HCT116 (cell line): ENCODE measurements around the gene PRPH2. TPM values are rescaled to one million over a fixed set of nuclear protein-coding genes. Genes with fewer than 3 reads are reported as not detected.

Experiments
- ATAC-seq: fragments of 200-7000 bp; cut with Tn5 transposase; 2 replicates; pipeline ENCODE4 v1.9.1; 2020; ENCODE audit warnings: mild to moderate bottlenecking, moderate library complexity
- BruUV-seq: library from RNA; stranded (reverse); fragments of 400-500 nt; replicated peaks from 2 replicates; lab custom pipeline; 2021; lab: Mats Ljungman, UMichigan
- CTCF ChIA-PET: fragments of 300-600 bp; sonication (Branson Sonifier 250); formaldehyde crosslinking; loops from one replicate; lab custom pipeline; 2021; ENCODE audit warnings: antibody characterized with exemption; lab: Charles Lee
- POLR2A ChIA-PET: fragments of 300-600, 350-600 bp; sonication (Branson Sonifier 250); formaldehyde crosslinking; loops from one replicate; lab custom pipeline; 2021; ENCODE audit warnings: antibody characterized with exemption; lab: Charles Lee
- RAD21 ChIA-PET, 2 experiments: fragments of 300-600 bp; sonication (Branson Sonifier 250); formaldehyde crosslinking; loops; one replicate each; lab custom pipeline; 2023; ENCODE audit warnings: low total read pairs in 2 of 2; ENCODE audit not compliant: uncharacterized antibody in 2 of 2, unreplicated experiment in 2 of 2, low non-redundant PET in 1 of 2; lab: Charles Lee
- DNase-seq: peaks from one replicate; pipeline ENCODE4 v3.0.0-alpha.2; 2010; ENCODE audit warnings: low read depth, low spot score
- H2AFZ ChIP-seq: fragments of 200-600 bp; shearing (Covaris generic), sonication (generic); 2 replicates; pipeline ENCODE4 v1.6.1; 2017; ENCODE audit warnings: low read depth, mixed run types, mixed read lengths, antibody characterized with exemption, low read length; ENCODE audit not compliant: poor library complexity, severe bottlenecking
- H3K27ac ChIP-seq: 2 replicates; pipeline ENCODE4 v1.5.1; 2012; ENCODE audit warnings: low read depth, low read length
- H3K27me3 ChIP-seq: fragments of 200-600 bp; sonication (generic); 2 replicates; pipeline ENCODE4 v1.6.1; 2016; ENCODE audit warnings: mixed run types, low read length, mixed read lengths; ENCODE audit not compliant: insufficient read depth
- H3K36me3 ChIP-seq, 2 experiments: fragments of 200-500 bp in 1 of 2; fragments of 200-600 bp in 1 of 2; sonication (Bioruptor generic) in 1 of 2; sonication (generic) in 1 of 2; 2 replicates each; pipeline versions ENCODE4 v1.5.1 to v1.6.1; 2014 to 2016; ENCODE audit warnings: low read length in 2 of 2, inconsistent platforms in 1 of 2, mixed read lengths in 1 of 2, mixed run types in 1 of 2; ENCODE audit not compliant: insufficient read depth in 2 of 2, control insufficient read depth in 1 of 2
- H3K4me1 ChIP-seq, 2 experiments: fragments of 200-600 bp in 1 of 2; sonication (generic) in 1 of 2; 2 replicates each; pipeline versions ENCODE4 v1.5.1 to v1.6.1; 2012 to 2017; ENCODE audit warnings: low read length in 2 of 2, inconsistent platforms in 1 of 2, mild to moderate bottlenecking in 1 of 2, mixed read lengths in 1 of 2, mixed run types in 1 of 2, moderate library complexity in 1 of 2; ENCODE audit not compliant: insufficient read depth in 2 of 2, control insufficient read depth in 1 of 2
- H3K4me2 ChIP-seq: fragments of 200-600 bp; sonication (generic); 2 replicates; pipeline ENCODE4 v1.6.1; 2017; ENCODE audit warnings: mixed run types, low read length, mixed read lengths
- H3K4me3 ChIP-seq, 2 experiments: fragments of 200-600 bp in 1 of 2; sonication (generic) in 1 of 2; replicated peaks in 1 of 2; 2 replicates each; pipeline ENCODE4 v1.5.1; 2011 to 2016; ENCODE audit warnings: low read length in 2 of 2, control low read depth in 1 of 2, low read depth in 1 of 2, mild to moderate bottlenecking in 1 of 2, mixed read lengths in 1 of 2, mixed run types in 1 of 2
- H3K79me2 ChIP-seq: fragments of 200-600 bp; sonication (generic); 2 replicates; pipeline ENCODE4 v1.6.1; 2017; ENCODE audit warnings: mild to moderate bottlenecking, mixed run types, low read length, moderate library complexity, mixed read lengths; ENCODE audit not compliant: insufficient read depth
- H3K9ac ChIP-seq: fragments of 200-600 bp; sonication (generic); 2 replicates; pipeline ENCODE4 v1.6.1; 2016; ENCODE audit warnings: low read length, mixed read lengths
- H3K9me2 ChIP-seq: fragments of 200-600 bp; sonication (generic), shearing (Covaris generic); 2 replicates; pipeline ENCODE4 v1.6.1; 2017; ENCODE audit warnings: mixed run types, mild to moderate bottlenecking, moderate library complexity; ENCODE audit not compliant: insufficient read depth
- H3K9me3 ChIP-seq, 2 experiments: fragments of 200-500 bp in 1 of 2; fragments of 200-600 bp in 1 of 2; sonication (Bioruptor generic) in 1 of 2; sonication (generic) in 1 of 2; 2 replicates each; pipeline ENCODE4 v1.6.1; 2014 to 2017; ENCODE audit warnings: low read length in 2 of 2, mixed read lengths in 2 of 2, inconsistent platforms in 1 of 2, low read depth in 1 of 2, mild to moderate bottlenecking in 1 of 2, mixed run types in 1 of 2, moderate library complexity in 1 of 2; ENCODE audit not compliant: control insufficient read depth in 1 of 2, insufficient read depth in 1 of 2
- H4K20me1 ChIP-seq: fragments of 200-600 bp; sonication (generic), shearing (Covaris generic); 2 replicates; pipeline ENCODE4 v1.6.1; 2017; ENCODE audit warnings: mixed run types, mild to moderate bottlenecking, moderate library complexity; ENCODE audit not compliant: insufficient read depth
- CBX3 ChIP-seq: IDR thresholded peaks from 2 replicates; pipeline ENCODE4 v1.6.1; 2012; ENCODE audit warnings: low read depth
- ZFX ChIP-seq: fragments of 450-650 bp; IDR thresholded peaks from 2 replicates; pipeline ENCODE4 v1.6.1; 2017
- intact Hi-C: fragments of 100-400 bp; cut with micrococcal nuclease; formaldehyde crosslinking; loops from 2 replicates; pipeline ENCODE4 v1.10.0; 2022
- total RNA-seq: library from RNA; stranded (reverse); gene quantifications from one replicate; pipeline ENCODE4 v1.2.1, GENCODE V29; 2021; ENCODE audit not compliant: unreplicated experiment
- TF ChIP-seq, protein P1 (sequence below): IDR thresholded peaks from 2 replicates; pipeline ENCODE4 v1.6.1; 2012; ENCODE audit warnings: low read depth
- TF ChIP-seq, protein P2 (sequence below): IDR thresholded peaks from 2 replicates; pipeline ENCODE4 v1.6.1; 2011; ENCODE audit warnings: mild to moderate bottlenecking, low read length, moderate library complexity; ENCODE audit not compliant: insufficient replicate concordance; ENCODE audit errors: extremely low read depth

Gene PRPH2
- total RNA-seq, 1 experiment from 2014 or later = not detected

DNA sequence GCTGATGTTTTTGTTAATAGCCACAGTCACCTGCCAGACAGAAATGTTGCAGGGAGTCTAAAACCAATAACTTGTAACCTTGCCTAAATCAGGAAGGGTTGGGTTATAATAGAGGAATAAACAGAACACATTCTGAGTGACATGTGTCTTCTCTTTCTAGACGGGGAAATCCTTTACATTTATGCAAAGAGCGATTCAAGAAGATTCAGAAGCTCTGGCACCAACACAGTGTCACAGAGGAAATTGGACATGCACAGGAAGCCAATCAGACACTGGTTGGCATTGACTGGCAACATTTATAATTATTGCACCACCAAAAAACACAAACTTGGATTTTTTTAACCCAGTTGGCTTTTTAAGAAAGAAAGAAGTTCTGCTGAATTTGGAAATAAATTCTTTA lies 31.5 kb downstream of the PRPH2 start:
- no TSS peak for BruUV-seq
- ChIA-PET POLR2A (no interaction called here), CTCF (interaction anchor here (2.0 kb wide), 1 partner anchor 29 kb away, joined by 7 read pairs; no protein-coding TSS in a partner anchor)

More for the DNA sequence above, 31.5 kb downstream of the PRPH2 start:
- no peak overlapping the region for H3K4me2 ChIP-seq
- no peaks in the 10 kb centered on the region for H4K20me1 ChIP-seq
- no peak overlapping the region for H3K27ac ChIP-seq
- no peak overlapping the region for H3K9ac ChIP-seq
- DNase-seq = no peak
- H3K36me3 ChIP-seq = peaks cover 8 to 28% of the 10 kb centered on the region in 2 experiments; a peak in 3 of 4 replicates
- H2AFZ ChIP-seq = no peak overlapping the region
- RAD21 ChIA-PET = no interaction called here
- no peaks in the 10 kb centered on the region for H3K9me3 ChIP-seq
- TF ChIP-seq ZFX (no peak), CBX3 (no peak)
- TF ChIP-seq, protein P1, sequence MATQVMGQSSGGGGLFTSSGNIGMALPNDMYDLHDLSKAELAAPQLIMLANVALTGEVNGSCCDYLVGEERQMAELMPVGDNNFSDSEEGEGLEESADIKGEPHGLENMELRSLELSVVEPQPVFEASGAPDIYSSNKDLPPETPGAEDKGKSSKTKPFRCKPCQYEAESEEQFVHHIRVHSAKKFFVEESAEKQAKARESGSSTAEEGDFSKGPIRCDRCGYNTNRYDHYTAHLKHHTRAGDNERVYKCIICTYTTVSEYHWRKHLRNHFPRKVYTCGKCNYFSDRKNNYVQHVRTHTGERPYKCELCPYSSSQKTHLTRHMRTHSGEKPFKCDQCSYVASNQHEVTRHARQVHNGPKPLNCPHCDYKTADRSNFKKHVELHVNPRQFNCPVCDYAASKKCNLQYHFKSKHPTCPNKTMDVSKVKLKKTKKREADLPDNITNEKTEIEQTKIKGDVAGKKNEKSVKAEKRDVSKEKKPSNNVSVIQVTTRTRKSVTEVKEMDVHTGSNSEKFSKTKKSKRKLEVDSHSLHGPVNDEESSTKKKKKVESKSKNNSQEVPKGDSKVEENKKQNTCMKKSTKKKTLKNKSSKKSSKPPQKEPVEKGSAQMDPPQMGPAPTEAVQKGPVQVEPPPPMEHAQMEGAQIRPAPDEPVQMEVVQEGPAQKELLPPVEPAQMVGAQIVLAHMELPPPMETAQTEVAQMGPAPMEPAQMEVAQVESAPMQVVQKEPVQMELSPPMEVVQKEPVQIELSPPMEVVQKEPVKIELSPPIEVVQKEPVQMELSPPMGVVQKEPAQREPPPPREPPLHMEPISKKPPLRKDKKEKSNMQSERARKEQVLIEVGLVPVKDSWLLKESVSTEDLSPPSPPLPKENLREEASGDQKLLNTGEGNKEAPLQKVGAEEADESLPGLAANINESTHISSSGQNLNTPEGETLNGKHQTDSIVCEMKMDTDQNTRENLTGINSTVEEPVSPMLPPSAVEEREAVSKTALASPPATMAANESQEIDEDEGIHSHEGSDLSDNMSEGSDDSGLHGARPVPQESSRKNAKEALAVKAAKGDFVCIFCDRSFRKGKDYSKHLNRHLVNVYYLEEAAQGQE = no peak
- TF ChIP-seq, protein P2, sequence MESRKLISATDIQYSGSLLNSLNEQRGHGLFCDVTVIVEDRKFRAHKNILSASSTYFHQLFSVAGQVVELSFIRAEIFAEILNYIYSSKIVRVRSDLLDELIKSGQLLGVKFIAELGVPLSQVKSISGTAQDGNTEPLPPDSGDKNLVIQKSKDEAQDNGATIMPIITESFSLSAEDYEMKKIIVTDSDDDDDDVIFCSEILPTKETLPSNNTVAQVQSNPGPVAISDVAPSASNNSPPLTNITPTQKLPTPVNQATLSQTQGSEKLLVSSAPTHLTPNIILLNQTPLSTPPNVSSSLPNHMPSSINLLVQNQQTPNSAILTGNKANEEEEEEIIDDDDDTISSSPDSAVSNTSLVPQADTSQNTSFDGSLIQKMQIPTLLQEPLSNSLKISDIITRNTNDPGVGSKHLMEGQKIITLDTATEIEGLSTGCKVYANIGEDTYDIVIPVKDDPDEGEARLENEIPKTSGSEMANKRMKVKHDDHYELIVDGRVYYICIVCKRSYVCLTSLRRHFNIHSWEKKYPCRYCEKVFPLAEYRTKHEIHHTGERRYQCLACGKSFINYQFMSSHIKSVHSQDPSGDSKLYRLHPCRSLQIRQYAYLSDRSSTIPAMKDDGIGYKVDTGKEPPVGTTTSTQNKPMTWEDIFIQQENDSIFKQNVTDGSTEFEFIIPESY = no peak
- no peaks in the 10 kb centered on the region for H3K27me3 ChIP-seq
- H3K4me1 ChIP-seq = peaks cover 16 to 31% of the 10 kb centered on the region in 2 experiments; a peak in 3 of 4 replicates
- ATAC-seq = no peak
- intact Hi-C loops = no loop called here
- no peak overlapping the region for H3K4me3 ChIP-seq
- H3K79me2 ChIP-seq = no peaks in the 10 kb centered on the region
- H3K9me2 ChIP-seq = no peaks in the 10 kb centered on the region
